ENCODE data around the gene STOML3.

DNA sequence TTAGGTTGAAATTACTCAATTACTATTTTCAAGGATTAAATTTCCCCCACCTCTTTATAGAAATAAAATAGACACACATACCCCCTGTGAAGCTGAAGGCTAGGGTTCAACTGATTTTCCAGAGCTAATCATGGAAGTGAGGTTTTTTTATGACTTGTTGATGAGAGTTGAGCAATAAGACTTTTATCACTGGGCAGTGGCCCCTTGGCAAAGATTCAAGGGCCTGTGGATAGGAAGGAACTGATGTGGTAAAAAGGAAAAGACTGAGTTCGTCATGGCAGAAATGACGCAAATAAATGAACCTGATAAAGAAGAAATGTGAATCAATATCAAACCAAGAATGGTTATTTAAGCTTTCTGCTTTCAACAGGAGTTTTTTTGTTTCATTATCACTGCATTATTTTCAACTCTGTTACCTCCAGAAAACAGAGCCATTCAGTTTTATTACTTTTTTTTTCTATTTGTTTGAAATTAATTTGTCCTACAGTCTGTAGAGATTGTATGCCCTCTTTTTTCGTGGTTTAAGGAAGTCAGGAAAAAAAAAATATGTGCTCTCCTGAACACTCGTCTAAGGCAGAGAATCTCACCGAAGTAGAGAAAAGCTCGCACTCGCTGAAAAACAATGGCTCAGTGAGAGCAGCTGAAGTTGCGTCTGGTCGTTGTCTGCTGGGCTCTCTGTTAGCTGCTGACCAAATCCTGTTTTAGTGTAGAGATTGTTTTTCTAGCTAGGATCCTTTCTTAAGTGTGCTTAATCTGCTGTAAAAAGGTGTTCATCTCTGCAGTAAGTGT is 38.9 kb downstream of the STOML3 start:
- TF ChIP-seq POLR2AphosphoS5 (IDR thresholded peaks at IDR 0.05; ENCODE audit: borderline replicate concordance, low read depth, low read length) (no peak), EZH2 (IDR thresholded peaks at IDR 0.05) (no peak)
